NCI-H345 (cell line): ENCODE measurements around the gene CIDEA.
"Not testable (repeated sequence)": the region's sequence is repeated elsewhere in the genome, so short reads cannot be mapped to it uniquely, and the experiment has no call there.

Source experiments
- DNase-seq: peaks from one replicate; lab custom pipeline; 2025; lab: John Stamatoyannopoulos, UW

Gene CIDEA

GRCh38 chr18:12239431-12239830 is 14.7 kb upstream of the CIDEA start:
- no peak for DNase-seq

GRCh38 chr18:12242658-12243260 is 11.4 kb upstream of the CIDEA start:
- DNase-seq = no peak

GRCh38 chr18:12243272-12243671 is 10.9 kb upstream of the CIDEA start:
- not testable (repeated sequence) for DNase-seq

DNA sequence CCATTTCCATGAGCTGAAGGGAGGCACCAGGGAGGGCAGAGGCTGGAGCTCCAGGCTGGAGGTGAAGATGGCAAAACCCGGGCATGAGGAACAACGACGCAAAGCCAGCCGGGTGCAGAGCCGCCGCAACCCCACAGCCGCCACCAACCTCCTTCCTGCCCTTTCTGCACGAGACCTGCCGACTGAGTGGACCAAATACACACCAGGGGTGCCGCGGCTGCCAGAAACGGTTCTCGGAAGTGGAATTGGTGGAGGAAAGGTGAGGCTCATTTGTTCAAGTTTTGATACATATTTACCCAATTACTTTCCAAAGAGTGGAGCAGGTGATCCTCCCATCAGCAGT is 8.4 kb upstream of the CIDEA start:
- DNase-seq = no peak

DNA sequence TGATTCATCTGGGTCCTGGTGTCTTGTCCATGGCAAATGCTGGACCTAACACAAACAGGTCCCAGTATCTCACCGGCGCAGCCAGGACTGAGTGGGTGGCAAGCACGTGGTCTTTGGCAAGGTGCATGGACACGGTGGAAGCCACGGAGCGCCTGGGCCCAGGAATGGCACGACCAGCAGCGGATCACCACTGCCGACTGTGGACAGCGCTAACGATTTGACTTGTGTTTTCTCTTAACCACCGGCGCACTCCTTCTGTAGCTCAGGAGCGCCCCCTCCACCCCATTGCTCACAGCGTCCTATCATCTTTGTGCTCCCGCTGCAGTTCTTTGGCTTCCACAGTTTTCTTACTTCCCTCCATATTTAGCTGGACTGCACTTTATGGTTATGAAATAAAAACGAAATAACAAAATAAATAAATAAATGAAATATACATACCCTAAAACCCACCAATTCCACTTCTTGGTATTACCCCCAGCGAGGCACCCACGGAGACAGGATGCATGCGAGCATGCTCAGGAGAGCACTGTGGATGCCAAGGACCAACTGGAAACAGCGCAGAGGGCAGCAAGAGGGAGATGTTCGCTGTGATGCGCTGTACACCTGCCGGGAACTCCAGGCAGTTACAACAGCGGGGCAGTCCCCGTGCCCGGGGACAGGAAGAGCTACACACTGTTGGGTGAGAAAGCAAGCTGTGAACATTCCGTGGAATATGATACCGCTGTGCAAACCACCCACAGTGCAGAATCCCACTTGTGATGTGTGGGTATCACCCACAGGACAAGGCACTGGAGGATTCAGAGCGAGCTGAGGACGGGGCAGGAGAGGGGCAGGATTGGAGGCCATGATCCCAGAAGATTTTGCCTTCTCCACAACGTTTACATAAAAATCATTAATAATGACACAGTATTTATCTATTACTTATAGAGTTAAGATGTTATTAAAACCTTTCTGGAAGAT is 7.0 kb upstream of the CIDEA start:
- no peak for DNase-seq

DNA sequence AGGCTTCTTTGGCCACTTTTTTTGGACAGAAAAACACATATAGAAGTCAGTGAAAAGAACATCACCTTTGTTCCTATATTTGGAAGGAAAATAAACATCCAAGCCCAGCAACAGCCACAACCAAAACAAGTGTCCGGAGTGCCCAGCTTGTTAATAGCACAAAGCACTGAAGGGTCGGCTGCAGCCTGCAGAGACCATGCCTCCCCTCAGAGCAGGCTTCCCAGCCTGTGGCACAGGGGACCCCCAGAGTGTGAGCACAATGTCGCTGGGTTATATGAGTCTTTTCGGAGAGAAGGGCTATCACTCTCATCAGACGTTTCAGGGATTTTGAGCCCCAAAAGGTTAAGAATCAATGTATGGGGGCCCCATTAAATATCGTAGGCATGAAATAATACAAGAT is 6.2 kb upstream of the CIDEA start:
- no peak for DNase-seq

DNA sequence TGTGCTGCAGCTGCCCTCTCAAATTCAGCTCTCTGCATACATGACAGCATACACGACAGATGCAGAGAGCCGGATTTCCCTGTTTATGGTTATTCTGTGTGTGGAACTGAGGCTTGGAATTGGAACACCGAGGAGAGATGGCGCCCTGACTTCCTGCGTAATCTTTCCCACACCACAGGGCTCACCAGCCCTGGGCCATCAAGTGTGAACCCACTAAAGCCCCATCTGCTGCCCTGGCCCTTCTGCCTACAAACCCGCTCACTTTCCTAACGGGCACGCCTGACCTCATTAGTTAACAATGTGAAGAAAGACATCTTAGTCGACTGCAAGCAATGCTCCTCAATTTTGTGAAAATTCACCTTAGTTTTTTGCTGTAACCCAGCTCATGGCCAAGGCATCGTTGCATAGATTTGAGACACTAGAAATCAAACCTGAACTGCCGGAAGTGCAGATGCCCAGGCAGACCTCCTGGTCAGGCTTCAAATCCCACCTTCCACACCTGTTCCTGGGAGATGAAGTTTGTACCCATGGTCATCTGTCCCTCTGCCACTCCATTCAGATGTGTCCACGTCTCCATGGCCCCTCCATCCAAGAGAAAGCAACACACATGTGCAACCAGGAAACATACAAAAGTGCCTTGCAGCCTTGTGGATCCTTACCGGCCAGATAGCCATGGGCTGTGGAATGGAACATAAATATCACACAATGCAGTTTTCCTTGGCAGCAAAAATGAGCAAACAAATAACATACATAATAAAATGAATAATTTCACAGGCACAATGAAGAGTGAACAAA is 5.0 kb upstream of the CIDEA start:
- DNase-seq = no peak

DNA sequence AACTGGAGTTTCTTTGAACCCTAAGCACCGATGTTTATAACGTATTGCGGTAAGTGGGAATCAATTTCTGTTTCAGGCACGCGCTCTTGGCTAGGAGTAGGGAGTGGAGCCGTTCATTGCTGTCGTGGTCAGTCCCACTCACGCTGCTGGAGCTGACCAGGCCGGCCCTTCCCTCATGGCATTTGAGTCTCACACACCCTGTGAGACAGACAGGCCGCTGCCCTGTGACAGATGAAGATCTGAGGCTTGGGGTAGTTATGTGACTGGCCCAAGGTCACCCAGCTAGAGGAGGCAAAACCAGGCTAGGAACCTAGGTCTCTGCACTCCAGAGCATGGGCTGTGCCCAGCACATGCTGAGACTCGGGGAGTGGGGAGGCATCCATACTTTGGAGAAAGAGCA is 2.9 kb upstream of the CIDEA start:
- DNase-seq = no peak

GRCh38 chr18:12252061-12252460 is 2.1 kb upstream of the CIDEA start:
- no peak for DNase-seq

- no peak for DNase-seq
These were observed 1.1 kb upstream of the CIDEA start for GRCh38 chr18:12253027-12253426.

DNA sequence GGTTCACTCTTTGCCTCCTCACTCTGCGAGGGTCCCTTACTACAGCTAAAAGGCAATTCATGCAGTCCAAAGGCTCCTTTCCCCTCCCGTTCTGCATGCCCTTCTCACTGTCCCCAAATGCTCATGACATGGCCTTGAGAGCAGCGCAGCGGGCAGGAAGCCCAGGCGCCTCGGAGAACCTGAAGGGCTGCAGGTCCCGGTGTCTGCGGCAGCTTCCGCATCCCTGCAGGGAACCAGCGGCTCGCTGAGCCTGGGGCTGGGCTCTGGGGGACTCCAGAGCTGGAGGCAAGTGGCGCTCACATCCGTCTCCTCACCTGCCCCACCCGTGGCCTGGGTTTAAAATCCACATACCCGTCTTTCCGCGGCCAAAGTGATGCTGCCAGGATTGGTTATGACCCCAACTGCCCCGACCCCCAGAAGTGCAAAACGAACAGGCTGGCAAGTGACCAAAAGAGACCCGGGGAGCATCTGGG is 462 bp upstream of the CIDEA start:
- DNase-seq = peak; percentile 30

- DNase-seq = no peak
These were observed 805 bp downstream of the CIDEA start for GRCh38 chr18:12254820-12255511.

DNA sequence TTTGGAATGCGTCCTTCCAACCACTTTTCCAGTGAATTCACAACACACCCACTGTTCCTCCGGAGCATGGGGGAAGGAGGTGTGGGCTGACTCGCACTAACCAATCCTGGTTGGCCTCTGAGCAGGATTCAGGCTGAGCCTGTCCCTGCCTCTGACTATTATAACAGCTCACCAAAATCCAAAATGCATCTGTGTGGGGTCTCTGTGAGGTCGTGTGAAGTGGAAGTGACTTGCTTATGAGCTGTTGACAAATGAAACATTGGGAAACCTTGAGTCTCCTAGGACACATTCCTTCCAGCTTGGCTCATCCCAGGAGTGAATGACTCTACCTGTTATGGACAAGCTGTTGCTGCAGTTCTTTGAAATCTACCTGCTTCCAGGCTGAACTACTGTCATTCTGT is 1.5 kb downstream of the CIDEA start:
- DNase-seq = no peak

- no peak for DNase-seq
These were observed 2.8 kb downstream of the CIDEA start for GRCh38 chr18:12256951-12257350.

DNA sequence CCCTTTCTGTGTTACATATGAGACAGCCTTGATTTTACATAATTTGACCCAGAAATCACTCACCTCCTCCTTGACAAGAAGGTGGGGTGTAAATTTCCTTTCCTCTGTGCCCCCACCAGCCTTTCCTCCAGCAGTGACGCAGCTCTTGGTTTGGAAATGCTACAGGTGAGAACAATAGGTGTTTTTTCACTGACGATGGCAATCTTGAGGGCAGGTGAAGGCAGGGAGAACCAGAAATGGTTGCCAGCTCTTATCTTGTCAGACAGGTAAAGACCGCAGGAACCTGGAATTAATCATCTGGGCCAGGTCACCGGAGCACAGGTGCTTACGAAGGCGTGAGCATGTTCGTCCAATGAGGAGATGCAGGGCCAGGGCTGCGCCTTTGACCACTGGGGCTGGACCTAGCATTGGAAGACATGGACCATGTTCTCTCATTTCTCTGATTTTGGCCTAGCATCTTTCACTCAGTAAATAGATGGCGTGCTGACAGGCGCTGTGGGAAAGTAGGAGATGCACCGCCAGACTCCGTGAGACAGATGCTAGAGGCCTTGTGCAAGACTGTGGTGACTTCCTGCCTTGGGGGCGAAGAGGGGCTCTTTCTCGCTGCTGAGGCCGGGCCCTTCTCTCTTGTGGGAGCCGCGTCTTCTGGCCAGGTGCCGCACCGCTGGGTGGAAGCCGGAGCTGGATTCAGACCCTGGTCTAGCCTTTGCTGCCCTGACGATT is 4.0 kb downstream of the CIDEA start:
- DNase-seq = no peak

GRCh38 chr18:12258719-12259705 is 4.9 kb downstream of the CIDEA start:
- DNase-seq = no peak

- no peak for DNase-seq
These were observed 8.6 kb downstream of the CIDEA start for GRCh38 chr18:12262748-12263147.

- no peak for DNase-seq
These were observed 10.7 kb downstream of the CIDEA start for GRCh38 chr18:12264864-12265263.

GRCh38 chr18:12271376-12272235 is 17.4 kb downstream of the CIDEA start:
- DNase-seq = peak; percentile 85
